Coronary artery (tissue), 2 donors: Measurements from ENCODE around the gene MYO5A.

Experiments
- DNase-seq: peaks from one replicate; pipeline ENCODE4 v3.0.0-alpha.2; 2017; ENCODE audit warnings: low spot score
- H3K27ac ChIP-seq, 2 donors: fragments of 200-600 bp; sonication (generic); one replicate each; pipeline ENCODE4 v1.5.1; 2016 to 2019
- H3K4me3 ChIP-seq: fragments of 200-600 bp; sonication (generic); 2 replicates; pipeline ENCODE4 v1.5.1; 2016; ENCODE audit warnings: mild to moderate bottlenecking, moderate library complexity
- TF ChIP-seq, protein P1 (sequence below): fragments of 200-600 bp; sonication (generic); IDR thresholded peaks from one replicate; pipeline ENCODE4 v1.5.1; 2019; ENCODE audit warnings: antibody characterized with exemption

The MYO5A gene

GRCh38 chr15:52523647-52524046 lies 5.0 kb downstream of the MYO5A start:
- DNase-seq: no peak
- TF ChIP-seq, protein P1, sequence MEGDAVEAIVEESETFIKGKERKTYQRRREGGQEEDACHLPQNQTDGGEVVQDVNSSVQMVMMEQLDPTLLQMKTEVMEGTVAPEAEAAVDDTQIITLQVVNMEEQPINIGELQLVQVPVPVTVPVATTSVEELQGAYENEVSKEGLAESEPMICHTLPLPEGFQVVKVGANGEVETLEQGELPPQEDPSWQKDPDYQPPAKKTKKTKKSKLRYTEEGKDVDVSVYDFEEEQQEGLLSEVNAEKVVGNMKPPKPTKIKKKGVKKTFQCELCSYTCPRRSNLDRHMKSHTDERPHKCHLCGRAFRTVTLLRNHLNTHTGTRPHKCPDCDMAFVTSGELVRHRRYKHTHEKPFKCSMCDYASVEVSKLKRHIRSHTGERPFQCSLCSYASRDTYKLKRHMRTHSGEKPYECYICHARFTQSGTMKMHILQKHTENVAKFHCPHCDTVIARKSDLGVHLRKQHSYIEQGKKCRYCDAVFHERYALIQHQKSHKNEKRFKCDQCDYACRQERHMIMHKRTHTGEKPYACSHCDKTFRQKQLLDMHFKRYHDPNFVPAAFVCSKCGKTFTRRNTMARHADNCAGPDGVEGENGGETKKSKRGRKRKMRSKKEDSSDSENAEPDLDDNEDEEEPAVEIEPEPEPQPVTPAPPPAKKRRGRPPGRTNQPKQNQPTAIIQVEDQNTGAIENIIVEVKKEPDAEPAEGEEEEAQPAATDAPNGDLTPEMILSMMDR: no peak
- no peak overlapping the region for H3K4me3 ChIP-seq
- H3K27ac ChIP-seq: peak overlapping the region in 1 of 2 donors; percentile 40

- Histone ChIP-seq H3K4me3 (no peak overlapping the region), H3K27ac (peak overlapping the region in 1 of 2 donors; percentile 40)
- no peak for DNase-seq
- TF ChIP-seq, protein P1: no peak
Measured at GRCh38 chr15:52523192-52523591, 5.5 kb downstream of the MYO5A start.

- H3K4me3 ChIP-seq: no peak overlapping the region
- DNase-seq: no peak
- TF ChIP-seq, protein P1: no peak
- no peak overlapping the region for H3K27ac ChIP-seq
Measured at GRCh38 chr15:52521682-52522081, 7.0 kb downstream of the MYO5A start.

GRCh38 chr15:52520421-52520820 lies 8.3 kb downstream of the MYO5A start:
- H3K4me3 ChIP-seq: no peak overlapping the region
- no peak for DNase-seq
- H3K27ac ChIP-seq: no peak overlapping the region
- TF ChIP-seq, protein P1: no peak

- H3K4me3 ChIP-seq: no peak overlapping the region
- no peak overlapping the region for H3K27ac ChIP-seq
- no peak for DNase-seq
- TF ChIP-seq, protein P1: no peak
Measured at GRCh38 chr15:52518487-52519371, 10.0 kb downstream of the MYO5A start.

- no peak overlapping the region for H3K4me3 ChIP-seq
- DNase-seq: no peak
- TF ChIP-seq, protein P1: no peak
- no peak overlapping the region for H3K27ac ChIP-seq
Measured at GRCh38 chr15:52517014-52517413, 11.7 kb downstream of the MYO5A start.

GRCh38 chr15:52515343-52515742 lies 13.3 kb downstream of the MYO5A start:
- Histone ChIP-seq H3K4me3 (no peak overlapping the region), H3K27ac (no peak overlapping the region)
- TF ChIP-seq, protein P1: no peak
- DNase-seq: no peak
